ENCODE results near the gene ZNF584. TPM values are rescaled to one million over a fixed set of nuclear protein-coding genes. Genes with fewer than 3 reads are reported as not detected.

Gene ZNF584
- total and polyA plus RNA-seq, 12 donors: 7.1 to 37.5 (median 14.4) TPM

GRCh38 chr19:58450856-58451357 lies 42.5 kb downstream of the ZNF584 start:
- H3K4me3 ChIP-seq: peak overlapping the region in 3 of 4 donors; percentile 81 to 99 (median 90)
- 3 to 7% (median 5%) methylated on average over 7 to 11 of the region's 11 CpGs for WGBS, 4 donors
- peak in 2 of 7 donors; percentile 55 for DNase-seq
- TF ChIP-seq CTCF (IDR thresholded peaks at IDR 0.05): no peak
- no peak for TF ChIP-seq POLR2A (IDR thresholded peaks at IDR 0.05)
- H3K9me3 ChIP-seq (replicated peaks in 1 of 3): no peaks in the 10 kb centered on the region
- H3K36me3 ChIP-seq (replicated peaks in 1 of 2): peaks cover 0 to 5% of the 10 kb centered on the region in 2 donors
- intact Hi-C loops (cut with DNase I): no loop called here
- peak overlapping the region in 1 of 5 donors; percentile 74 for H3K27ac ChIP-seq
- H3K27me3 ChIP-seq: no peaks in the 10 kb centered on the region
- H3K4me1 ChIP-seq (replicated peaks in 1 of 2): peaks cover 6 to 9% of the 10 kb centered on the region in 2 donors

- peak; percentile 96 to 99 (median 97) for DNase-seq
- TF ChIP-seq POLR2A (IDR thresholded peaks at IDR 0.05) (peak; percentile 49 to 56), CTCF (IDR thresholded peaks at IDR 0.05) (no peak)
- intact Hi-C loops (cut with DNase I): no loop called here
Measured at GRCh38 chr19:58451358-58452101, 43.1 kb downstream of the ZNF584 start, which contains the start of gene ZNF324B. ZNF324B (plus strand) TSS chr19:58451622; CDS start chr19:58453702, 2,080 bp downstream.

GRCh38 chr19:58453743-58454142 lies 45.3 kb downstream of the ZNF584 start:
- Histone ChIP-seq H3K27ac (no peak overlapping the region), H3K9me3 (replicated peaks in 1 of 3) (no peaks in the 10 kb centered on the region), H3K4me1 (replicated peaks in 1 of 2) (peaks cover 6 to 9% of the 10 kb centered on the region in 2 donors), H3K27me3 (no peaks in the 10 kb centered on the region), H3K4me3 (no peak overlapping the region), H3K36me3 (replicated peaks in 1 of 2) (peaks cover 0 to 16% of the 10 kb centered on the region in 2 donors)
- DNase-seq: no peak
- no peak for TF ChIP-seq POLR2A (IDR thresholded peaks at IDR 0.05)
- intact Hi-C loops (cut with DNase I): no loop called here
- WGBS, 4 donors: 94 to 96% (median 95%) methylated on average over 5 to 6 of the region's 6 CpGs

More at GRCh38 chr19:58451358-58452101, 43.1 kb downstream of the ZNF584 start, which contains the start of gene ZNF324B:
- Histone ChIP-seq H3K9me3 (replicated peaks in 1 of 3) (no peaks in the 10 kb centered on the region), H3K27ac (peak within 1 kb of the TSS in 2 of 5 donors; percentile 63 to 74), H3K36me3 (replicated peaks in 1 of 2) (peaks cover 0 to 10% of the 10 kb centered on the region in 2 donors), H3K4me3 (peak within 1 kb of the TSS in 3 of 4 donors; percentile 81 to 99 (median 90)), H3K27me3 (no peaks in the 10 kb centered on the region), H3K4me1 (replicated peaks in 1 of 2) (peaks cover 6 to 9% of the 10 kb centered on the region in 2 donors)
- WGBS, 4 donors: 0 to 4% (median 0%) methylated on average over 5 to 79 of the region's 79 CpGs

- no peak for DNase-seq
- H3K27ac ChIP-seq: no peak overlapping the region
- H3K9me3 ChIP-seq (replicated peaks in 1 of 3): no peaks in the 10 kb centered on the region
- peaks cover 0 to 16% of the 10 kb centered on the region in 2 donors for H3K36me3 ChIP-seq (replicated peaks in 1 of 2)
- intact Hi-C loops (cut with DNase I): no loop called here
- TF ChIP-seq POLR2A (IDR thresholded peaks at IDR 0.05) (no peak), CTCF (IDR thresholded peaks at IDR 0.05) (no peak)
- H3K27me3 ChIP-seq: no peaks in the 10 kb centered on the region
- H3K4me1 ChIP-seq (replicated peaks in 1 of 2): peaks cover 6 to 9% of the 10 kb centered on the region in 2 donors
- 93 to 97% (median 95%) methylated on average over 11 to 20 of the region's 21 CpGs for WGBS, 4 donors
- H3K4me3 ChIP-seq: no peak overlapping the region
Measured at GRCh38 chr19:58455306-58455705, 46.9 kb downstream of the ZNF584 start.
